WTC11 (cell line): ENCODE results near the gene CIDEB. TPM values are rescaled to one million over a fixed set of nuclear protein-coding genes. Genes with fewer than 3 reads are reported as not detected.
"Not testable (repeated sequence)": the region's sequence is repeated elsewhere in the genome, so short reads cannot be mapped to it uniquely, and the experiment has no call there.

Source experiments
- ATAC-seq: fragments of 200-7000 bp; cut with Tn5 transposase; 2 replicates; pipeline ENCODE4 v1.10.0; 2021; ENCODE audit warnings: mild to moderate bottlenecking, moderate library complexity
- CTCF ChIA-PET: fragments of 300-600 bp; sonication (Branson Sonifier 250); formaldehyde crosslinking; loops from one replicate; lab custom pipeline; 2021; ENCODE audit warnings: antibody characterized with exemption; lab: Charles Lee
- POLR2A ChIA-PET: fragments of 350-600 bp; sonication (Branson Sonifier 250); formaldehyde crosslinking; loops from one replicate; lab custom pipeline; 2021; ENCODE audit warnings: antibody characterized with exemption; lab: Charles Lee
- DNase-seq: peaks from one replicate; pipeline ENCODE4 v3.0.0; 2021; ENCODE audit warnings: low spot score
- H3K27ac Mint-ChIP-seq: 2 replicates; pipeline ENCODE4 v1.8.0; 2021; ENCODE audit warnings: mixed read lengths
- H3K27me3 Mint-ChIP-seq: 2 replicates; pipeline ENCODE4 v1.8.0; 2021; ENCODE audit warnings: low read depth, mild to moderate bottlenecking, moderate library complexity, mixed read lengths
- H3K36me3 Mint-ChIP-seq: 2 replicates; pipeline ENCODE4 v1.8.0; 2021; ENCODE audit warnings: mixed read lengths
- H3K4me1 Mint-ChIP-seq: 2 replicates; pipeline ENCODE4 v1.8.0; 2022; ENCODE audit warnings: mixed read lengths
- H3K4me3 Mint-ChIP-seq: 2 replicates; pipeline ENCODE4 v1.8.0; 2021; ENCODE audit warnings: mild to moderate bottlenecking, moderate library complexity, mixed read lengths
- H3K9me3 Mint-ChIP-seq: 2 replicates; pipeline ENCODE4 v1.8.0; 2021; ENCODE audit warnings: mixed read lengths
- AR ChIP-seq: fragments of 250-450 bp; sonication (Bioruptor Pico); IDR thresholded peaks from 2 replicates; pipeline ENCODE4 v1.9.0; 2021; ENCODE audit warnings: mild to moderate bottlenecking
- CREB1 ChIP-seq: sonication (generic); formaldehyde crosslinking; IDR thresholded peaks from 2 replicates; pipeline ENCODE4 v1.8.0; 2023; ENCODE audit warnings: mild to moderate bottlenecking, missing genetic modification reagents
- CTCF ChIP-seq: fragments of 200-600 bp; IDR thresholded peaks from 2 replicates; pipeline ENCODE4 v1.8.0; 2022; ENCODE audit warnings: antibody characterized with exemption
- E2F1 ChIP-seq: sonication (generic); formaldehyde crosslinking; IDR thresholded peaks from 2 replicates; pipeline ENCODE4 v1.8.0; 2022; ENCODE audit warnings: mild to moderate bottlenecking, missing genetic modification reagents
- E2F5 ChIP-seq: sonication (generic); formaldehyde crosslinking; IDR thresholded peaks from 2 replicates; pipeline ENCODE4 v1.8.1; 2022; ENCODE audit warnings: mild to moderate bottlenecking, moderate library complexity, missing genetic modification reagents
- GABPB1 ChIP-seq: sonication (generic); formaldehyde crosslinking; IDR thresholded peaks from 2 replicates; pipeline ENCODE4 v1.8.1; 2023; ENCODE audit warnings: mild to moderate bottlenecking, missing genetic modification reagents
- JUN ChIP-seq: sonication (generic); formaldehyde crosslinking; IDR thresholded peaks from 2 replicates; pipeline ENCODE4 v1.8.0; 2023; ENCODE audit warnings: mild to moderate bottlenecking, missing genetic modification reagents
- NR1H2 ChIP-seq: sonication (generic); formaldehyde crosslinking; IDR thresholded peaks from 2 replicates; pipeline ENCODE4 v1.9.0; 2021; ENCODE audit warnings: mild to moderate bottlenecking, moderate library complexity, missing genetic modification reagents
- NR2C2 ChIP-seq: sonication (generic); formaldehyde crosslinking; IDR thresholded peaks from 2 replicates; pipeline ENCODE4 v1.8.0; 2022; ENCODE audit warnings: mild to moderate bottlenecking, missing genetic modification reagents
- PRDM15 ChIP-seq: sonication (generic); formaldehyde crosslinking; IDR thresholded peaks from 2 replicates; pipeline ENCODE4 v1.8.0; 2022; ENCODE audit warnings: missing genetic modification reagents
- SMAD3 ChIP-seq: sonication (generic); formaldehyde crosslinking; IDR thresholded peaks from 2 replicates; pipeline ENCODE4 v1.8.0; 2022; ENCODE audit warnings: missing genetic modification reagents, mild to moderate bottlenecking, borderline replicate concordance
- SMAD4 ChIP-seq: sonication (generic); formaldehyde crosslinking; IDR thresholded peaks from 2 replicates; pipeline ENCODE4 v1.8.0; 2022; ENCODE audit warnings: mild to moderate bottlenecking, missing genetic modification reagents
- TCF7 ChIP-seq: sonication (generic); formaldehyde crosslinking; IDR thresholded peaks from 2 replicates; pipeline ENCODE4 v1.8.0; 2022; ENCODE audit warnings: mild to moderate bottlenecking, low read depth, missing genetic modification reagents, moderate library complexity
- TEAD1 ChIP-seq: sonication (generic); formaldehyde crosslinking; IDR thresholded peaks from 2 replicates; pipeline ENCODE4 v1.8.0; 2022; ENCODE audit warnings: mild to moderate bottlenecking, missing genetic modification reagents
- USF1 ChIP-seq: sonication (generic); formaldehyde crosslinking; IDR thresholded peaks from 2 replicates; pipeline ENCODE4 v1.8.0; 2022; ENCODE audit warnings: mild to moderate bottlenecking, missing genetic modification reagents
- total RNA-seq: library from RNA; stranded (reverse); gene quantifications from 3 replicates; pipeline ENCODE4 v1.2.3, GENCODE V29; 2021

CIDEB gene
- total RNA-seq, 1 experiment from 2014 or later = 4.7 TPM

- Mint-ChIP-seq H3K4me1 (peaks cover 13% of the 10 kb centered on the region), H3K27me3 (peaks cover 82% of the 10 kb centered on the region), H3K4me3 (no peak overlapping the region), H3K27ac (no peak overlapping the region), H3K36me3 (no peaks in the 10 kb centered on the region), H3K9me3 (no peaks in the 10 kb centered on the region)
- TF ChIP-seq USF1 (CRISPR knock-in tag) = no peak
- no peak for TF ChIP-seq SMAD4 (CRISPR knock-in tag)
- TF ChIP-seq SMAD3 (CRISPR knock-in tag) = no peak
- TF ChIP-seq NR1H2 (CRISPR knock-in tag) = no peak
- no peak for TF ChIP-seq PRDM15 (CRISPR knock-in tag)
- TF ChIP-seq E2F1 (CRISPR knock-in tag) = no peak
- ATAC-seq = no peak
- POLR2A ChIA-PET = no interaction called here
- DNase-seq = no peak
- CTCF ChIA-PET = interaction anchor here (0.6 to 17.1 kb wide), 8 partner anchors 11 to 113 kb away, joined by 3 to 518 read pairs (median 4); partner anchors contain the start of genes CBLN3, KHNYN, LTB4R2 and RIPK3
Observed at GRCh38 chr14:24329073-24329663, 21.4 kb upstream of the CIDEB start.

- H3K9me3 Mint-ChIP-seq, H3K36me3 Mint-ChIP-seq, H3K4me1 Mint-ChIP-seq, H3K4me3 Mint-ChIP-seq, POLR2A ChIA-PET, H3K27ac Mint-ChIP-seq, ATAC-seq: not testable (repeated sequence)
- DNase-seq = peak; percentile 68
- peak; percentile 37 for TF ChIP-seq CTCF
- CTCF ChIA-PET = interaction anchor here (0.6 to 17.1 kb wide), 14 partner anchors 10 to 131 kb away, joined by 3 to 518 read pairs (median 4); partner anchors contain the start of genes CBLN3, CIDEB, KHNYN and LTB4R2
- H3K27me3 Mint-ChIP-seq = peaks cover 82% of the 10 kb centered on the region
Observed at GRCh38 chr14:24327914-24328313, 20.1 kb upstream of the CIDEB start.

- Mint-ChIP-seq H3K27ac (no peak overlapping the region), H3K4me1 (peaks cover 4% of the 10 kb centered on the region), H3K36me3 (no peaks in the 10 kb centered on the region), H3K27me3 (peaks cover 81% of the 10 kb centered on the region), H3K4me3 (no peak overlapping the region), H3K9me3 (no peaks in the 10 kb centered on the region)
- ChIA-PET POLR2A (interaction anchor here (0.6 kb wide), 1 partner anchor 132 kb away, joined by 9 read pairs; the partner anchor contains the start of gene TM9SF1), CTCF (interaction anchor here (0.8 to 17.1 kb wide), 9 partner anchors 9 to 131 kb away, joined by 3 to 518 read pairs (median 6); partner anchors contain the start of genes CBLN3, KHNYN, LTB4R2 and RIPK3)
- DNase-seq (no peak), ATAC-seq (no peak)
- TF ChIP-seq TEAD1 (CRISPR knock-in tag) (no peak), TCF7 (CRISPR knock-in tag) (no peak), CREB1 (no peak), JUN (CRISPR knock-in tag) (no peak), NR2C2 (CRISPR knock-in tag) (no peak), AR (CRISPR knock-in tag) (no peak), GABPB1 (CRISPR knock-in tag) (no peak), E2F5 (CRISPR knock-in tag) (no peak)
Observed at GRCh38 chr14:24327303-24327702, 19.5 kb upstream of the CIDEB start.
